Measurements from ENCODE around the gene IER3. TPM values are rescaled to one million over a fixed set of nuclear protein-coding genes. Genes with fewer than 3 reads are reported as not detected.

IER3 gene
- total and polyA plus RNA-seq, 2 of the 8 experiments (the other 6 are each of a cell fraction or from before 2014, with no cell fraction given), result 11.9 to 26.5 TPM

DNA sequence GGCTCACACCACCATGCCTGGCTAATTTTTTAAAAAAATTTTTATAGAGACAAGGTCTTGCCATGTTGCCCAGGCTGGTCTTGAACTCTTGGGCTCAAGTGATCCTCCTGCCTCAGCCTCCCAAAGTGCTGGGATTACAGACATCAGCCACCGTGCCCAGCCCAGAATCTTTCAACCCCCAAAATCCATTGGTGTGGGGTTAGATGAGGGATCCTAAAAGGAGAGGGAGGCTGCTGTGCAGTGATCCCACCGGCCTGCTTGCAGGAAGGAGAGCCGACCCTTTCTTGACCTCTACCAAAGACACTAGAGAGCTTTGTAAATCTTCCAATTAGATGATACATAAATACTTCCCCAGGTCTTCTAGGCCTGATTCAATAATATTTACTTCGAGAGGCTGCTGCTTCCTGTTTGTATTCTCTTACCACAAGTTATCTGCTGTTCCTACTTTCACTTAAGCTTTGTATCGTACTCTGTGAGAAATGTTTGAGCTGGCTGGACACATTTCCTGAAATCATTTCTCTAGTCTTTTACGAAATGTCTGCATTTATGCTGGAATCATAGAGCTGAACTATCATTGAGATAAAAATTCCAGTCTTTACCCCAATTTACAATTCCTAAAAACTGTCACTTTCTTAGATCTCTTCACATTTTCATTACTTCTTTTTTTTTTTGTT is 49.3 kb upstream of the IER3 start (continued):
- TF ChIP-seq JUN (IDR thresholded peaks at IDR 0.05; ENCODE audit: low read depth, low read length), result no peak
- TF ChIP-seq RAD21 (IDR thresholded peaks at IDR 0.05 in 1 of 2, conservative IDR thresholded peaks at IDR 0.05 in 1 of 2; ENCODE audit: low read depth in 2 of 2, low read length in 2 of 2), result no peak
- TF ChIP-seq, protein P1, sequence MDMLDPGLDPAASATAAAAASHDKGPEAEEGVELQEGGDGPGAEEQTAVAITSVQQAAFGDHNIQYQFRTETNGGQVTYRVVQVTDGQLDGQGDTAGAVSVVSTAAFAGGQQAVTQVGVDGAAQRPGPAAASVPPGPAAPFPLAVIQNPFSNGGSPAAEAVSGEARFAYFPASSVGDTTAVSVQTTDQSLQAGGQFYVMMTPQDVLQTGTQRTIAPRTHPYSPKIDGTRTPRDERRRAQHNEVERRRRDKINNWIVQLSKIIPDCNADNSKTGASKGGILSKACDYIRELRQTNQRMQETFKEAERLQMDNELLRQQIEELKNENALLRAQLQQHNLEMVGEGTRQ (IDR thresholded peaks at IDR 0.05; ENCODE audit: low read length), result no peak
- TF ChIP-seq, protein P2, sequence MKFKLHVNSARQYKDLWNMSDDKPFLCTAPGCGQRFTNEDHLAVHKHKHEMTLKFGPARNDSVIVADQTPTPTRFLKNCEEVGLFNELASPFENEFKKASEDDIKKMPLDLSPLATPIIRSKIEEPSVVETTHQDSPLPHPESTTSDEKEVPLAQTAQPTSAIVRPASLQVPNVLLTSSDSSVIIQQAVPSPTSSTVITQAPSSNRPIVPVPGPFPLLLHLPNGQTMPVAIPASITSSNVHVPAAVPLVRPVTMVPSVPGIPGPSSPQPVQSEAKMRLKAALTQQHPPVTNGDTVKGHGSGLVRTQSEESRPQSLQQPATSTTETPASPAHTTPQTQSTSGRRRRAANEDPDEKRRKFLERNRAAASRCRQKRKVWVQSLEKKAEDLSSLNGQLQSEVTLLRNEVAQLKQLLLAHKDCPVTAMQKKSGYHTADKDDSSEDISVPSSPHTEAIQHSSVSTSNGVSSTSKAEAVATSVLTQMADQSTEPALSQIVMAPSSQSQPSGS (IDR thresholded peaks at IDR 0.05; ENCODE audit: low read length), result no peak
